IMR-90 (cell line): ENCODE measurements around the gene SYT5.

ENCODE experiments used
- MXI1 ChIP-seq: IDR thresholded peaks from 2 replicates; pipeline ENCODE4 v1.6.1; 2012; ENCODE audit warnings: low read depth, mild to moderate bottlenecking, low read length, moderate library complexity, borderline replicate concordance
- POLR2A ChIP-seq: IDR thresholded peaks from 2 replicates; pipeline ENCODE4 v1.6.1; 2012; ENCODE audit warnings: mild to moderate bottlenecking, low read depth, low read length
- RAD21 ChIP-seq: IDR thresholded peaks from 2 replicates; pipeline ENCODE4 v1.6.1; 2012; ENCODE audit warnings: low read length, improper control_type of control experiment
- TF ChIP-seq, protein P1 (sequence below): conservative IDR thresholded peaks from 2 replicates; pipeline ENCODE4 v1.5.1; 2012; ENCODE audit warnings: mild to moderate bottlenecking, low read depth, low read length, improper control_type of control experiment

DNA sequence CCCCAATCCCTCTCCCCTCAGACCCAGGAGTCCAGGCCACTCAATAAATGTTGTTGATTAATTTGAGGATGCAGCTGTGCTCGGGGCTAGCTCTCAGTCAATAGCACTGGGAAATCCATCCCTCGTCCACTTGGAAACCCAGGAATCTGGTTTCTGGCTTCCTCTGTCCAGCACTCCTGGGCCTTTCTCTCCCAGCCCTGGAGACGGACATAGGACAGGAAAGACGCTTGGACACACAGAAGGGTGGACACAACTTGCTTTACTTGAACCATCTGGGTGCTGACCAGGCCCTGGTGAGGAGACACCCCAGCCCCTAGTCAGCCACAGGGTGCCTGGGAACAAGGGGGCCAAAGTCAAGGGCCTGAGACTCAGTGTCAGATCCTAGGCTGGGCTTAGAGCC, 21.7 kb downstream of the SYT5 start:
- no peak for TF ChIP-seq RAD21
- TF ChIP-seq, protein P1, sequence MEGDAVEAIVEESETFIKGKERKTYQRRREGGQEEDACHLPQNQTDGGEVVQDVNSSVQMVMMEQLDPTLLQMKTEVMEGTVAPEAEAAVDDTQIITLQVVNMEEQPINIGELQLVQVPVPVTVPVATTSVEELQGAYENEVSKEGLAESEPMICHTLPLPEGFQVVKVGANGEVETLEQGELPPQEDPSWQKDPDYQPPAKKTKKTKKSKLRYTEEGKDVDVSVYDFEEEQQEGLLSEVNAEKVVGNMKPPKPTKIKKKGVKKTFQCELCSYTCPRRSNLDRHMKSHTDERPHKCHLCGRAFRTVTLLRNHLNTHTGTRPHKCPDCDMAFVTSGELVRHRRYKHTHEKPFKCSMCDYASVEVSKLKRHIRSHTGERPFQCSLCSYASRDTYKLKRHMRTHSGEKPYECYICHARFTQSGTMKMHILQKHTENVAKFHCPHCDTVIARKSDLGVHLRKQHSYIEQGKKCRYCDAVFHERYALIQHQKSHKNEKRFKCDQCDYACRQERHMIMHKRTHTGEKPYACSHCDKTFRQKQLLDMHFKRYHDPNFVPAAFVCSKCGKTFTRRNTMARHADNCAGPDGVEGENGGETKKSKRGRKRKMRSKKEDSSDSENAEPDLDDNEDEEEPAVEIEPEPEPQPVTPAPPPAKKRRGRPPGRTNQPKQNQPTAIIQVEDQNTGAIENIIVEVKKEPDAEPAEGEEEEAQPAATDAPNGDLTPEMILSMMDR = no peak
- no peak for TF ChIP-seq POLR2A
- no peak for TF ChIP-seq MXI1
